Sigmoid colon (tissue), 4 donors: ENCODE results near the gene MSLN.

Experiments used
- POLR2A ChIP-seq, 2 donors: fragments of 450-650 bp; IDR thresholded peaks; one replicate each; pipeline ENCODE4 v1.6.1; 2016; ENCODE audit warnings: antibody characterized with exemption in 2 of 2, mild to moderate bottlenecking in 2 of 2, moderate library complexity in 2 of 2
- POLR2AphosphoS5 ChIP-seq, 4 donors: sonication (generic); formaldehyde crosslinking; IDR thresholded peaks; one replicate each; pipeline ENCODE4 v1.6.1; 2017; ENCODE audit warnings: antibody characterized with exemption in 4 of 4
- TF ChIP-seq, protein P1 (sequence below), 4 experiments: fragments of 450-650 bp in 3 of 4; fragments of 200-600 bp in 1 of 4; IDR thresholded peaks; one replicate each; pipeline ENCODE4 v1.5.1; 2016 to 2019; ENCODE audit warnings: antibody characterized with exemption in 4 of 4, mild to moderate bottlenecking in 3 of 4, moderate library complexity in 2 of 4

DNA sequence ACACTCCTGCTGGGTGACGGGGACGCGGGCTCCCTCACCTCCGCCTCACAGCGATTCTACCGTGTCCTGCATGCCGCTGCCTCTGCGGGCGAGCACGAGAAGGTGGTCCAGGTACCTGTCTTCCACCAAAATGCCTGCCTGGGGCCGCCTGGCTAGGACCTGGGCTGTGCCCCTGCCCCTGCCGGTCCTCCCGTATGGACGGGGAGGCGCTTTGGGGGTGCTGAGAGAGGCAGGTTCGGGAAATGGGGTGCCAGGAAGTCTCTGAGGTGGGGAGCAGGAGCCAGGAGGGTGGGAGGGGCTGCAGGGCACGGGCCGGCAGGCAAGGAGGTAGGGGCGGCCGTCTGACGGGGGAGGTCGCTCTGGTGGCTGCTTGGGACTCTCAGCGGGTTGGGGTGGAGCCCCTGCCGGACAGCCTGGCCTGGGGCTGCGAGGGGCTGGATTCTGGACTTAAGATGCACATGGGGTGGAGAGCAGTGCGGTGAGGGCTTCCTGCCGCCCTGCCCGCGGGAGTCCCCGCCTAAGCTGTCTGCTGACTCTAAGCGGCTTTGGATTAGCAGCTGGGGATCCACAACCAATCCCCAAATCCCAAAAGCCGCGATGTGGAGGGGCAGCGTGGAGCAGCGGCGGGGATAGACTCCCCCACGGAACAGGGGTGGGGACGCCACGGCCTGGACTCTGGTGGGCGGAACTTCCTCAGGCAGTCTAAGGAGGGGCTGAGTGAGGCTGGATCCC is 33.7 kb downstream of the MSLN start:
- no peak for TF ChIP-seq POLR2A (IDR thresholded peaks at IDR 0.05)
- TF ChIP-seq, protein P1, sequence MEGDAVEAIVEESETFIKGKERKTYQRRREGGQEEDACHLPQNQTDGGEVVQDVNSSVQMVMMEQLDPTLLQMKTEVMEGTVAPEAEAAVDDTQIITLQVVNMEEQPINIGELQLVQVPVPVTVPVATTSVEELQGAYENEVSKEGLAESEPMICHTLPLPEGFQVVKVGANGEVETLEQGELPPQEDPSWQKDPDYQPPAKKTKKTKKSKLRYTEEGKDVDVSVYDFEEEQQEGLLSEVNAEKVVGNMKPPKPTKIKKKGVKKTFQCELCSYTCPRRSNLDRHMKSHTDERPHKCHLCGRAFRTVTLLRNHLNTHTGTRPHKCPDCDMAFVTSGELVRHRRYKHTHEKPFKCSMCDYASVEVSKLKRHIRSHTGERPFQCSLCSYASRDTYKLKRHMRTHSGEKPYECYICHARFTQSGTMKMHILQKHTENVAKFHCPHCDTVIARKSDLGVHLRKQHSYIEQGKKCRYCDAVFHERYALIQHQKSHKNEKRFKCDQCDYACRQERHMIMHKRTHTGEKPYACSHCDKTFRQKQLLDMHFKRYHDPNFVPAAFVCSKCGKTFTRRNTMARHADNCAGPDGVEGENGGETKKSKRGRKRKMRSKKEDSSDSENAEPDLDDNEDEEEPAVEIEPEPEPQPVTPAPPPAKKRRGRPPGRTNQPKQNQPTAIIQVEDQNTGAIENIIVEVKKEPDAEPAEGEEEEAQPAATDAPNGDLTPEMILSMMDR (IDR thresholded peaks at IDR 0.05) = no peak
- TF ChIP-seq POLR2AphosphoS5 (IDR thresholded peaks at IDR 0.05) = no peak
